Activated CD8-positive, alpha-beta memory T cell treated with anti-CD3 and anti-CD28 coated beads for 1 hour (primary cell): ENCODE measurements around the gene PLCB3.

ENCODE experiments used
- DNase-seq, 2 donors: peaks; one replicate each; pipeline ENCODE4 v3.0.0-alpha.2; 2020; ENCODE audit warnings: low read depth in 1 of 2; ENCODE audit errors: extremely low read depth in 1 of 2

The PLCB3 gene

DNA sequence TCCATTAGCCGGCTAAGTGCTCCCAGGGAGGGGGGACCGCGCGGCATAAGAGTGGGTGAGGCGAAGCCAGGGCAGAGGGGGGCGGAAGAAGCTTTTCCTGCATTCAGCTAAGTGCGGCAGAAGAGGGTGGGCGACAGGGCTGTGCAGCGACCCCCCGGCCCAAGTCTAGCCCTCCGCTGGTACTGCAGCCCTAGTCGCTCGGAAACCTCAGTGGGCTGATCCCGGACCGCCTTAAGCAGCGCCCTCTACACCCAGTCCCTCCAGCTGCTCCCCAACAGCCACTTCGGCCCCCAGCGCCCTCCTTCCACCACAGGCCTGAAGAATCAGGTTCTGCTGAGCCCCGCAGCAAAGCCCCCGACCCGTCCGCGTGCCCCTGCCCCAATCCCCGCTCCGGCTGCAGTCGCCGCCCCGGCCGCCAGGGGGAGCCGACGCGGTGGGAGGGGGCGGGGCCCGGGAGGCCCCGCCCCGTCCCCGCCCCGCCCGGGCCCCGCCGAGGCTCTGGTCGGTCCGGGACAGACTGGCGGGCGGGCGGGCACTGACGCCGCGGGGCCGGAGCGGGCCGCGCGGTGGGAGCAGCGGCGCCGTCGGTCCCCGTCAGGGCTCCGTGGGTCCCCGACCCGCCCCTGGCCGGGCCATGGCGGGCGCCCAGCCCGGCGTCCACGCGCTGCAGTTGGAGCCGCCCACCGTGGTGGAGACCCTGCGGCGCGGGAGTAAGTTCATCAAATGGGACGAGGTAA, at the start of gene PLCB3:
TSS of gene PLCB3 (plus strand) at position 515 of the 737 bp plus-strand sequence. CDS start at position 635, 120 bp downstream.
- DNase-seq, result peak in 1 of 2 donors; percentile 56

DNA sequence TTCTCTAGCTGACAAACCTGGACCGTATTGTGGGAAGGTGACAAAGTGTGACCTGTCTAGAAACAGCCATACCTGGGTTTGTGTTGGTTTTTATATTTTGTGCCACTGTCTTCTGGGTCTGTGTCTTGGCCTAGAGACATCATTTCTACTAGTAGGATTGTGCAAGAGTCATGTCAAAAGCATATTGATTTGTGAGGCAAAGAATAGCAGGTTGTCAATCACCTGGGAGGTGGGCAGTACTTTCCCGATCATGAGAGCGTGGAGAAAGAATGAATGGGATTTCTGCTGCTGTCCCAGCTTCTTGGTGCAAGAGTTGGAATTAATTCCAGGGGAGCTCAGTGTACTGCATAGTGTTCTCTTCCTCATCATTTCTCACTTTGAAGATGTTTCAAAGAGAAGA, 49.8 kb upstream of the PLCB3 start:
- DNase-seq, result no peak

DNA sequence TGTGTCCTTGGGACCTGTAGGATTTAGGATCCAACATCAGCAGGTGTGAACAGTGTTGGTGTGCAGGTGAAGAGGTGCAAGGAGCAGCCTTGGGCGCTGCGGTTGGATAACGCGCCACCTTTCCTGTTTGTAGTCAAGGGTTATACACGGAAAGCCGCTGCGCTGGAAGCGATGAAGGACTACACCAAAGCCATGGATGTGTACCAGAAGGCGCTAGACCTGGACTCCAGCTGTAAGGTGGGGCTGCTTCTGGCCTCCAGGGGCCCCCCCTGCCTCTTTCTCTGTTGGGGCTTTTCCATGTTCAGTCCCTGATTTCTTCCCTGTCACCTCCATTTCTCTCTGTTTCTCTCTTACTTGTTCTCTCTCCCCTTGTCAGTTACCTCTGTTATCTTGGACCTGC, 48.3 kb upstream of the PLCB3 start:
- DNase-seq, result no peak

DNA sequence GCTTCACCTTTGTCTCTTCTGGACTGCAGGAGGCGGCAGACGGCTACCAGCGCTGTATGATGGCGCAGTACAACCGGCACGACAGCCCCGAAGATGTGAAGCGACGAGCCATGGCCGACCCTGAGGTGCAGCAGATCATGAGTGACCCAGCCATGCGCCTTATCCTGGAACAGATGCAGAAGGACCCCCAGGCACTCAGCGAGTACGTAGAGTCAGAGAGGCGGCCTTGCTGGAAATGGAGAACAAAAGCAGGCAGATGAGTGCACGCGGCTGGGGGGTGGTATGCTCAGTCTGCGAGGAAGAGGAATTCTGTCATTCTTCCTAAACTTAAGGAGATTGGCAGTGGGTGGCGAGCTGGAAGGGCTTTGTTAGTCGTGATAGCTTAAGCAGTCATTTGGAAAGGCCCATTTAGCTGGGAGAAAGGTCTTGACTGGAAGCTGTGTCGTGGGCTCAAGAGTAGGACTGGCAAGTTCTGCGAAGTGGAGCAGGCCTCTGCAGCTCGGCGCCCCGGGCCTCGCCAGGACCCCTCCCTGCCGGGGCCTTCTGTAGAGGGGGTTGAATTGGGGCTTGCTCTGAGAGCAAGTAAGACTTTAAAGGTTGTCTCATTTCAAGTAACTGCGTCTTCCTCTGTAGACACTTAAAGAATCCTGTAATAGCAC, 47.8 kb upstream of the PLCB3 start:
- no peak for DNase-seq

DNA sequence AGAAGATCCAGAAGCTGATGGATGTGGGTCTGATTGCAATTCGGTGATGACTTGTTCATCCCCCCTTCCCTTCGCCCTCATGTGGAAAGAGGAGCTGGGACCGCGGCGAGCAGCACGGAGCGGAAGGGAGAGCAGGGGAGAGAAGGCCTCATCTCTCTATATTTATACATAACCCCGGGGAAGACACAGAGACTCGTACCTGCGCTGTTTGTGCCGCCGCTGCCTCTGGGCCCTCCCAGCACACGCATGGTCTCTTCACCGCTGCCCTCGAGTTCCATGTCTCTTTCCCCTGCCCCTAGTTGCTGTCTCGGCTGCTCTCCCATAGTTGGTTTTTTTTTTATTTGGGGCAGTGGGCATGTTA, 47.3 kb upstream of the PLCB3 start:
- no peak for DNase-seq

DNA sequence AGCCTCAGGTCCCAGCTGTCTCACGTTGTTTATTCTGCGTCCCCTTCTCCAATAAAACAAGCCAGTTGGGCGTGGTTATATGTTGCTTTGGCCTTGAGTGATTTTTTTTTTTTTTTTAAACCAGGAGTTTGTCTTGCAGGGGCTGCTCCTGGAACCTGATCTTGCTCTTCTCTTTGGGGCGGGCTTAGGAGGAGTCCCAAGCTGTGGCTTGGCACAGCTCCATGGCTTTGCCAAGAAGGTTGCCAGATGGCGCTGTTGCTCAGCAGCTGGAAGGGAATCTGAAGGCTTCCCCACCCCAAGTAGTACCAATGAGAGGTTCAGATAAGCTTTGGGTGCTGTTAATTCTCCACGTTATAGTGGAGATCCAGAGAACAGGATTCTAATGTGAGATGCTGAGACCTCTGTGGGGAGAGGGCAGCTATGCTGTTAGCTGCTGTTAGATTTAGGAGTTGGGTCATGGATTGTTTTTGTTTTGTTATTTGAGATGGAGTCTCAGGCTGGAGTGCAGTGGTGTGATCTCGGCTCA, 46.8 kb upstream of the PLCB3 start:
- peak; percentile 68 to 69 for DNase-seq

DNA sequence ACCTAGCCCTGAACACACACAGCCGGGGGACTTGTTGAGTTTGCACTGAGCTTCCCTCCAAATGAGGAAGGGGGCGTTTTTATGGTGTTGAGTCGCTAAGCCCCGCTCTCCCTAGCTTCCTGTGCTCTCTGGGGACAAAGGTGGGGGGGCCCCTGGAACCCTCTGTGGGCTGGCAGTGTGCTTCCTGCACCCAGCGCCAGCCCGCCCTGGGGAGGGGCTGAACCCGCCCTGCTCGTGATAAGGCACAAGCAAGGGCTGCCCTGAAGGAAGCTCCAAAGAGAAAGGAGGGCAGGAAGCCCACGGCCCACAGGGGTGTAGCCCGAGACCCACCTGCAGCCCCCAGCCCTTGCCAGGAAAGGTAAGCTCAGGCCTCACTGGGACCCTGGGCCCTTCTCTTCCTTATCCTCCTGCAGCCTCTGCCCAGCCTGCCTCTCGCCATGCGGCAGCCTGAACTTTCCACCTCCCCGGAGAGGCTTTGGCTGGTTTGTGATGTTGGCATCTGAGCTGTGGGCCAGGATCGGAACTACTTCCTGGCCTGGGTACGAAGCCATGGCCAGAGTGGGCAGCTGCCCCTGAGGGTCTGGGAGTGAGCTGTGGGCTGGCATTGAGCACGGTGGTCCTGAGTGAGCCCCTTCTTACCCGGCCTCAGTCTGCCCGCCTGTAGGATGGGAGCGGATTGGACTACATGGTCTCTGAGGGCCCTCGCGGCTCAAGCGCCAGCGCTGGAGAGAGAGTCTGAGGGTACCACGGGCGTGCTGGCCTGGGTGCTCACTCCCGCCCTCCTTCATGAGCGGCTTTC, 44.7 kb upstream of the PLCB3 start, which contains the start of gene FERMT3:
TSS of gene FERMT3 (plus strand) at position 265 of the 799 bp plus-strand sequence. CDS start 644 bp downstream, outside the sequence.
- DNase-seq, result peak in 1 of 2 donors; percentile 53

DNA sequence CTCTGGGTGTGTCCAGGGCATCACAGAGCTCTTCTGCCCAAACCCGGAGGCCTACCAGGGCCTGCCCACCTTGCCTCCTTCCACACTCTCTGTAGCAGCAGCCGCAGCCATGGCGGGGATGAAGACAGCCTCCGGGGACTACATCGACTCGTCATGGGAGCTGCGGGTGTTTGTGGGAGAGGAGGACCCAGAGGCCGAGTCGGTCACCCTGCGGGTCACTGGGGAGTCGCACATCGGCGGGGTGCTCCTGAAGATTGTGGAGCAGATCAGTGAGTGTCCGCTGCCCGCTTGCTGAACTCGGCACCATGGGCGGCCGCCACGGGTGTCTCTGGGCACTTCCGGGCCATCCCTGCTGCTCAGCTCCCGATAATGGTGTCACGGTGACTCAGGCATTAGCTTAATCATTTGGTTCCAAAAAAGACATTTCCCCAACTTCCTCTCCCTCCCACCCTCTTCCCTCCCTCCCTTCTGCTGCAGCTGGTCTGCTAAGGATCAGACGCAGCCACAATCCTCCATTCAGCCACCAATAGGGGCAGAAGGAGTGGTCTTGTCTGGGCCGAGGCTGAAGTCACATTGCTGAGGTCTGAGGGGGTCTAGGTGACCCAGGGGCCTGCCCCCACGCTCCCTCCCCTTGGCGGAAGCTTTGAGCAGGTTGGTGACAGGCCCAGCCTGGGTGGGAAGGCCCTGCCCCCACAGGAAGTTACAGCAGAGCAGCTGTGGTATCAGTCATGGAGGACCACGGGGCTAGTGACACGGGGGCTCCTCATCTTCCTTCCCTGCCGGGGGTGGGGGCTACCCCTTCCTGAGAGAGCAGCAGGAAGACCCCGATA, 43.9 kb upstream of the PLCB3 start:
- peak in 1 of 2 donors; percentile 59 for DNase-seq

DNA sequence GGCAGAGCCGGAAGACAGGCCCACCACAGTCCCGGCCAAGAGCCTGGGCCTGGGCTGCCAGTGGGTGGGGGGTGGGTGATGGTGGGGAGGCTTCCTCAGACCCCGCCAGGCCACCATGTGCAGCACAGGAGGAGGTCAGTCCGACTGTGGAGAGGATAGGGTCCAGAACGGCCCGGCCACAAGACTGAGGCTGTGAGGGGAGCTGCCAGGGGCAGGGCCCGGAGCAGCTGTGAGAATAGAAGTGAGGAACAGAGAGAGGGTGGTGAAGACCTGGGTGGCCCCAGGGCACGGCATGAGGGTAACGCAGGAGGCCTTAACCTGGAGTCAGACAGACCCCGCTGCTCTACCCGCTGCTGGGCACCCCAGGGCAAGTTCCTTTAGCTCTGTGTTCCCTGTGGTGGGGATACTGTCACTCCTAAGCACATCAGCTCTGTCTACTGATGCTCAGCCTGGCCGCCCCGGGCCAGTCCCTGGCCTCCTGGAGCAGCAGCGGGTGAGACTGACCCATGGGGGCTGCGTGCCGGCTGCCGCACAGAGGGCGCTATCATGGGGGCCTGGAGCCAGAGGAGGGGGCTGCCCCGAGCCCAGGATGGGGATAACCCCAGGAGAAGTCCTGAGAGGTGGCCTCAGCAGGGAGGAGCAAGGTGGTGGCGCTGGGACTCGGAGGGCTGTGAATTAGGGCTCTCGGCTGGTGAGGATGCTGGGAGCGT, 43.1 kb upstream of the PLCB3 start:
- DNase-seq, result no peak

DNA sequence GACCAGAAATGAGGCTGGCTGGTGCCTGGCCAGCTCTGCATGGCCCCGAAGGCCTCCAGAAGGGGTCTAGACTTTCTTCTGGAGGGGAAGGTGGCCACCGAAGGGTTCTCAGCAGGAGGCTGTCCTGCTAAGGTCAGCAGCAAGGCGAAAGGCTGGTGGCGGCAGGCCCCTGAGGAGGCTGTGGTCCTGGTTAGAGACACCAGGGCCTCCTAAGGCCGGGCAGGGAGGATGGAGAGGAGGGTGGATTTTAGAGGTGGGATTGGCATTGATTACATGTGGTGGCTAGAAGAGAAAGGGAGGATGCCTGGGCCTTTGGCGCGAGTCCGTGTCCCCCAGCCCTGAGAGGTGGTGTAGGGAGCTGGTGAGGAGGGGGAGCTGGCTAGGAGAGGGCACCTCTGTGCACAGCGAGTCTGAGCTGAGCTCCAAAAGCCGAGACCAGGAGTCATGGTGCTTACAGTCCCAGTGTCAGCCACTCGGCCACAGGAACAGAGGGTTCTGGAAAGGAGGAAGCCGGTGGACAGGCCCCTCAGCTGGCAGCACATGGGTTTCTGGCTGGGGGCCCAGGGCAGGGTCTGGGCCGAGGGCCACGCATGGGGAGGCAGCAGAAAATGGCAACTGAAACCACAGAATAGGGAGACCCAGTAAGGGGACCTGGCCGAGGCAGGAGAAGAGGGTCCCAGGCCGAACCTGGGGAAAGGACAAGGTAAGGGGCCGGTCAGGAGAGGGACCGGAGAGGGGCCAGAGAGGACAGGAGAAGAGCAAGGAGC, 42.4 kb upstream of the PLCB3 start:
- no peak for DNase-seq

DNA sequence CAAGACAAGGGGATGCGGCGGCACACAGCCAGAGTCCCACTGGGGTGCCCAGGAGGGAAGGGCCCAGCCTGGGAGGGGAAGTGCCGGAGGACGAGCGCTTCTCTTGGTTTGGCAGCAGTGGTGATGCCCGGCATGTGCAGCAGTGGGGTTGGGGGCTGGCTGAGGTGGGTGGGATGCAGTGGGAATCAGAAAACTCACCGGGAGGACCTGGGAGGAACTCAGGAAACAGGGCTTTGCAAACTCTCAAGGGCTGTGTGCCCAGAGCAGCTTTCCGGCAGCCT, 41.8 kb upstream of the PLCB3 start:
- no peak for DNase-seq

DNA sequence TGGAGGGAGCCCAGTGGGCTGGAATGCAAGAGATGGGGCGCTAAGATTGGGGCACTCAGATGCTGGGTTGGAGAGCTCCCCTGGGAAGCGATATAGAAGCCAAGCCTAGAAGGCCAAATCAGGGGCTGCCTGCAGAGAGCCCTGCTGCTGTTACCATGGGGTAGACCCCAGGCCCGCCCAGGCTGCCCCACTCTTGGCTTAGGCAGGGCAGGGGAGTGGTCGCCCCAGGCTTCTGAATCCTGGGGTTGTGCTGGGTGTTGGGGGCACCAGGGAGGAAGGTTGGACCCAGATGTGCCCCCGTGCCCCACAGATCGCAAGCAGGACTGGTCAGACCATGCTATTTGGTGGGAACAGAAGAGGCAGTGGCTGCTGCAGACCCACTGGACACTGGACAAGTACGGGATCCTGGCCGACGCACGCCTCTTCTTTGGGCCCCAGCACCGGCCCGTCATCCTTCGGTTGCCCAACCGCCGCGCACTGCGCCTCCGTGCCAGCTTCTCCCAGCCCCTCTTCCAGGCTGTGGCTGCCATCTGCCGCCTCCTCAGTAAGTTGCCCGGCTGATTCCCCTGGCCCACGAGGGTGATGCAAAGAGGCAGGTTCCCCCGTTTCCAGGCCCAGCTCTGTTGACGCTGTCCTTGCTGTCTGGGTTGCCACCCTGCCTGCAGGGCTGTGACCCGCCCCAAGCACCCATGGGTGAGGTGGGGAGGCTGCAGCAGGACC, 40.9 kb upstream of the PLCB3 start:
- DNase-seq, result no peak

DNA sequence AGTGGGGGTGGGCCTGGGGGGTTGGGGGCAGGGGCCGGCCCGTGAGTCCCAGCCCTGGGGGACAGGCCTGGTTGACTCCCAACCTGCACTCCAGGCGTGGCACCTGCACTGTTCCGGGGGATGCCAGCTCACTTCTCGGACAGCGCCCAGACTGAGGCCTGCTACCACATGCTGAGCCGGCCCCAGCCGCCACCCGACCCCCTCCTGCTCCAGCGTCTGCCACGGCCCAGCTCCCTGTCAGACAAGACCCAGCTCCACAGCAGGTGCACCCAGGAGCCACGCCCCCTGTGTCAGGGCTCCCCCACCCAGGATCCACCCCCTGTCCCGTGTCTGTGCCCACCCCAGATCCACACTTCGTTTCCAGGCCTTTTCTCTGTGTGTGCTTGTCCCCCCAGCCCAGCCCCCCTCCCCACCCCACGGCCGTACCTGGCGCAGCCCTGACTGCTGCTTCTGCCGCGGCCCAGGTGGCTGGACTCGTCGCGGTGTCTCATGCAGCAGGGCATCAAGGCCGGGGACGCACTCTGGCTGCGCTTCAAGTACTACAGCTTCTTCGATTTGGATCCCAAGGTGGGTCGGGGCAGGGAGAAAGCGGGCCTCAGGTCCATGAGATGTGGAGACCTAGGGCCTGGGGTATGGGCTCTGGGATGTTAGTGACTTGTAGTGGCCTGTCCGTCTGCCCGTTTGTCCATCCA, 40.0 kb upstream of the PLCB3 start:
- no peak for DNase-seq

DNA sequence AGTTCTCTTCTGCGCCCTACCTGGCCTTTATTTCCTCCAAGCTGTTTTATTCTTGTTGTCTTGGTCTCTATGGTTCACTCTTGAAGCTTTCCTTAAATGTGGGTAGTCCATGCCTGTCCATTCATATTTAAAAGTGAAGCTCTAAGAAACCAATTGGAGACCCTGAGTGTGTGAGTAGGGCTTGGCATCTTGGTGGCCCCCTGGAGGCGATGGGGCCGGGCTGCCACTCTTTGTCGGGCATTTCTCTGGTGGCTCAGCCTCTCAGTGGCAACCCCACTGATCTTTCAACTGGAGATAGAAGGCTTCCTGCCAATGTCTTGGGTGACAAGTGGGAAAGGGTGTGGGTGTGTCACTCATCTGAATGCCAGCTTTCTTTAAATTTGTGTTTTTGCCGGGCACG, 34.5 kb upstream of the PLCB3 start:
- no peak for DNase-seq

DNA sequence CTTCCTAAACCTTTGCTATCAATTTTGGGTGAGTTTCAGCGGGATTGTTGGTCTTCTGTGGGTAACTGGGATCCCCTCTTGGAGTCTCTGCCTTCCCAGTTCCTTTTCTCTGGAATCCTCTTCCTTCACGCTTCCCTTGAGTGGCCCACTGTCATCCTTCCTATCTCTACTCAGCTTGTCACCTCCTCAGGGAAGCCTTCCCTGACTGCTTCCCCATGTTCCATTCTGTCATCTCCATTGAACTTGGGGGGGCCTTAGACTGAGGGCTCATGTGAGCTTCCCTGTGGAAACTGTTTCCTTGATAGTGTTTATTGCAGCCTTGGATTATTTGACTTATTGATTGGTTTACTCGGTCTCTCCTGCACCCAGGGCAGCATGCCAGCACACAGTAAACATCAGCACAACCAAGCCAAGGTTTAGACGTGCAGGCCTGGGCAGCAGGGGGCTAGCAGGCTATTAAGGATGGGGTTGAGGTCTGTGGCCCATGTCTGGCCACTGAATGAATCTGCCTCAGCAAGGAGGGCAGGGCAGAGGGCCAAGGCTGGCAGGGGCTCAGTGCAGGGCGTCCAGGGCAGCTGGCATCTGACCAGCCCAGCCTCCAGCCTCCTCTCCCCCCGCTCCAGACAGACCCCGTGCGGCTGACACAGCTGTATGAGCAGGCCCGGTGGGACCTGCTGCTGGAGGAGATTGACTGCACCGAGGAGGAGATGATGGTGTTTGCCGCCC, 32.5 kb upstream of the PLCB3 start:
- DNase-seq, result no peak

DNA sequence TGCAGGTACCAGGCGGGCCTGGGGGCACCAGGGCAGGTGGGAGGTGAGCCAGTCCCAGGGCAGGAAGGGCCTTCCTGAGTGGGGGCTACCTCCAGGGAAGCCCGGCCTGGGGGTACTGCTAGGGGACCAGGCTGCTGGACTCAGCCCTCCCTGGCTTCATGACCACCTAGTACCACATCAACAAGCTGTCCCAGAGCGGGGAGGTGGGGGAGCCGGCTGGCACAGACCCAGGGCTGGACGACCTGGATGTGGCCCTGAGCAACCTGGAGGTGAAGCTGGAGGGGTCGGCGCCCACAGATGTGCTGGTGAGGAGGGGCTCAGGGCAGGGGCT, 32.0 kb upstream of the PLCB3 start:
- no peak for DNase-seq

DNA sequence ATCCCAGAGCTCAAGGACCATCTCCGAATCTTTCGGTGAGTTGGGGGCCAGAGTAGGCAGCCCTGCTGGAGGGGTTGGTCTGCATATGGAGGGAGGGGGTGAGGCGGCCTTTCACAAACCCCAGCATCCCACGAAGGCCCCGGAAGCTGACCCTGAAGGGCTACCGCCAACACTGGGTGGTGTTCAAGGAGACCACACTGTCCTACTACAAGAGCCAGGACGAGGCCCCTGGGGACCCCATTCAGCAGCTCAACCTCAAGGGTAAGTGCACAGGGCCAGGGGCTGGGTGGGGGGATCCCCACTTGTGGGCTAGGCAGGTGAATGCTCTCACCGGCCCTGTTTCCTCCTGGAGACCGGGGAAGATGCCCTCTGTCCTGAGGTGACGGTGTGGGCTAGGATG, 31.6 kb upstream of the PLCB3 start:
- DNase-seq, result no peak

DNA sequence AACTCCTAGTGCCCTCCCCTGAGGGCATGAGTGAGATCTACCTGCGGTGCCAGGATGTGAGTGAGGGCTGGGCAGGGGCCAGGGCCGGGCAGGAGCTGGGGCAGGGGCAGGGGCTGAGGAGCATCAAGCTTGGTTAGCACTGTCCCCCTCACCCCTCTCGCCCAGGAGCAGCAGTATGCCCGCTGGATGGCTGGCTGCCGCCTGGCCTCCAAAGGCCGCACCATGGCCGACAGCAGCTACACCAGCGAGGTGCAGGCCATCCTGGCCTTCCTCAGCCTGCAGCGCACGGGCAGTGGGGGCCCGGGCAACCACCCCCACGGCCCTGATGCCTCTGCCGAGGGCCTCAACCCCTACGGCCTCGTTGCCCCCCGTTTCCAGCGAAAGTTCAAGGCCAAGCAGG, 31.1 kb upstream of the PLCB3 start:
- DNase-seq, result no peak
